Peyer's patch (tissue), 4 donors: ENCODE data around the gene MMP11. TPM values are rescaled to one million over a fixed set of nuclear protein-coding genes. Genes with fewer than 3 reads are reported as not detected.
A peak's percentile ranks its signal among the peaks of the same experiment; 100 is the strongest.
"Not testable (repeated sequence)": the region's sequence is repeated elsewhere in the genome, so short reads cannot be mapped to it uniquely, and the experiment has no call there.

ENCODE experiments used
- DNase-seq, 3 donors: peaks; one replicate each; pipeline ENCODE4 v3.0.0-alpha.2; 2017 to 2019
- H3K27ac ChIP-seq, 4 donors: fragments of 200-600 bp; sonication (generic); one replicate each; pipeline ENCODE4 v1.5.1; 2016 to 2019
- H3K27me3 ChIP-seq, 2 donors: fragments of 200-600 bp; sonication (generic); one replicate each; pipeline ENCODE4 v1.5.1; 2019
- H3K36me3 ChIP-seq, 3 donors: fragments of 200-600 bp; sonication (generic); one replicate each; pipeline ENCODE4 v1.5.1; 2016 to 2019
- H3K4me1 ChIP-seq, 4 donors: fragments of 200-600 bp; sonication (generic); one replicate each; pipeline ENCODE4 v1.5.1; 2016 to 2019
- H3K4me3 ChIP-seq, 4 donors: fragments of 200-600 bp; sonication (generic); 1 replicate in 3 of 4; 2 replicates in 1 of 4; pipeline ENCODE4 v1.5.1; 2016 to 2019; ENCODE audit warnings: mild to moderate bottlenecking in 1 of 4
- H3K9me3 ChIP-seq, 4 donors: fragments of 200-600 bp; sonication (generic); one replicate each; pipeline ENCODE4 v1.5.1; 2016 to 2019; ENCODE audit warnings: mild to moderate bottlenecking in 1 of 4
- POLR2A ChIP-seq, 2 donors: fragments of 450-650 bp; IDR thresholded peaks; one replicate each; pipeline ENCODE4 v1.5.1; 2017; ENCODE audit warnings: antibody characterized with exemption in 2 of 2, mild to moderate bottlenecking in 2 of 2, moderate library complexity in 2 of 2
- total RNA-seq, 4 donors: library from RNA; depleted of rRNA; stranded (reverse); fragments of >200 nt; gene quantifications; one replicate each; pipeline ENCODE4 v1.1.0, GENCODE V29; 2016
- TF ChIP-seq, protein P1 (sequence below), 6 experiments: fragments of 450-650 bp in 4 of 6; fragments of 200-600 bp in 2 of 6; sonication (generic) in 1 of 6; IDR thresholded peaks; one replicate each; pipeline ENCODE4 v1.5.1; 2017 to 2019; ENCODE audit warnings: antibody characterized with exemption in 6 of 6, mild to moderate bottlenecking in 3 of 6, moderate library complexity in 1 of 6

MMP11 gene
- total RNA-seq = 10 to 100 TPM in 3 of 4 donors, 1 to 10 TPM in 1; 2.9 to 19.5 (median 13.7) TPM

- H3K4me1 ChIP-seq = peaks cover 0 to 41% (median 23%) of the 10 kb centered on the region in 4 donors
- peak within 1 kb of the TSS; percentile 25 to 77 (median 44) for H3K27ac ChIP-seq
- no peaks in the 10 kb centered on the region for H3K9me3 ChIP-seq
- TF ChIP-seq, protein P1, sequence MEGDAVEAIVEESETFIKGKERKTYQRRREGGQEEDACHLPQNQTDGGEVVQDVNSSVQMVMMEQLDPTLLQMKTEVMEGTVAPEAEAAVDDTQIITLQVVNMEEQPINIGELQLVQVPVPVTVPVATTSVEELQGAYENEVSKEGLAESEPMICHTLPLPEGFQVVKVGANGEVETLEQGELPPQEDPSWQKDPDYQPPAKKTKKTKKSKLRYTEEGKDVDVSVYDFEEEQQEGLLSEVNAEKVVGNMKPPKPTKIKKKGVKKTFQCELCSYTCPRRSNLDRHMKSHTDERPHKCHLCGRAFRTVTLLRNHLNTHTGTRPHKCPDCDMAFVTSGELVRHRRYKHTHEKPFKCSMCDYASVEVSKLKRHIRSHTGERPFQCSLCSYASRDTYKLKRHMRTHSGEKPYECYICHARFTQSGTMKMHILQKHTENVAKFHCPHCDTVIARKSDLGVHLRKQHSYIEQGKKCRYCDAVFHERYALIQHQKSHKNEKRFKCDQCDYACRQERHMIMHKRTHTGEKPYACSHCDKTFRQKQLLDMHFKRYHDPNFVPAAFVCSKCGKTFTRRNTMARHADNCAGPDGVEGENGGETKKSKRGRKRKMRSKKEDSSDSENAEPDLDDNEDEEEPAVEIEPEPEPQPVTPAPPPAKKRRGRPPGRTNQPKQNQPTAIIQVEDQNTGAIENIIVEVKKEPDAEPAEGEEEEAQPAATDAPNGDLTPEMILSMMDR (IDR thresholded peaks at IDR 0.05) = peak in 1 of 6 experiments; percentile 7
- no peak for TF ChIP-seq POLR2A (IDR thresholded peaks at IDR 0.05)
- peak; percentile 77 to 82 (median 79) for DNase-seq
- no peaks in the 10 kb centered on the region for H3K36me3 ChIP-seq
- no peaks in the 10 kb centered on the region for H3K27me3 ChIP-seq
- peak within 1 kb of the TSS; percentile 35 to 65 (median 55) for H3K4me3 ChIP-seq
Observed at GRCh38 chr22:23772649-23773473, at the start of gene MMP11. MMP11 (plus strand) TSS chr22:23772849; CDS start chr22:23772871, 22 bp downstream.

DNA sequence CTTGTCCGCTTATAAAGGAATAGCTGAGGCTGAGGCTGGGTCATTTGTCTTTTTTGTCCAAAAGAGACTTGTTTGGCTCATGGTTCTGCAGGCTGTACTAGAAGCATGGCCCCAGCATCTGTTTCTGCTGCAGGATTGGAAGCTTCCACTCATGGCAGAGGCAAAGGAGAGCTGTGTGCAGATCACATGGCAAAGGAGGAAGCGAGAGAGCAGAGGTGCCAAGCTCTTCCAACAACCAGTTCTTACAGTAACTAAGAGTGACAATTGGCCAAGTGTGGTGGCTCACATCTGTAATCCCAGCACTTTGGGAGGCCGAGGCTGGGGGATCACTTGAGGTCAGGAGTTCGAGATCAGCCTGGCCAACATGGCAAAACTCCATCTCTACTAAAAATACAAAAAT lies 44.5 kb upstream of the MMP11 start:
- H3K4me3 ChIP-seq, H3K4me1 ChIP-seq, H3K27ac ChIP-seq, H3K27me3 ChIP-seq, H3K9me3 ChIP-seq, H3K36me3 ChIP-seq, DNase-seq: not testable (repeated sequence)

GRCh38 chr22:23737696-23738095 lies 35.0 kb upstream of the MMP11 start:
- no peak for TF ChIP-seq POLR2A (IDR thresholded peaks at IDR 0.05)
- TF ChIP-seq, protein P1 (IDR thresholded peaks at IDR 0.05) = no peak
- no peak for DNase-seq
- Histone ChIP-seq H3K9me3 (no peaks in the 10 kb centered on the region), H3K4me3 (no peak overlapping the region), H3K36me3 (peaks cover 0 to 8% (median 0%) of the 10 kb centered on the region in 3 donors), H3K27me3 (no peaks in the 10 kb centered on the region), H3K4me1 (no peaks in the 10 kb centered on the region), H3K27ac (no peak overlapping the region)

GRCh38 chr22:23742505-23743264 lies 30.0 kb upstream of the MMP11 start:
- no peaks in the 10 kb centered on the region for H3K9me3 ChIP-seq
- H3K27me3 ChIP-seq = no peaks in the 10 kb centered on the region
- DNase-seq = no peak
- TF ChIP-seq, protein P1 (IDR thresholded peaks at IDR 0.05) = no peak
- no peak for TF ChIP-seq POLR2A (IDR thresholded peaks at IDR 0.05)
- H3K36me3 ChIP-seq = peaks cover 0 to 33% (median 0%) of the 10 kb centered on the region in 3 donors
- H3K4me3 ChIP-seq = no peak overlapping the region
- H3K4me1 ChIP-seq = no peaks in the 10 kb centered on the region
- H3K27ac ChIP-seq = no peak overlapping the region

DNA sequence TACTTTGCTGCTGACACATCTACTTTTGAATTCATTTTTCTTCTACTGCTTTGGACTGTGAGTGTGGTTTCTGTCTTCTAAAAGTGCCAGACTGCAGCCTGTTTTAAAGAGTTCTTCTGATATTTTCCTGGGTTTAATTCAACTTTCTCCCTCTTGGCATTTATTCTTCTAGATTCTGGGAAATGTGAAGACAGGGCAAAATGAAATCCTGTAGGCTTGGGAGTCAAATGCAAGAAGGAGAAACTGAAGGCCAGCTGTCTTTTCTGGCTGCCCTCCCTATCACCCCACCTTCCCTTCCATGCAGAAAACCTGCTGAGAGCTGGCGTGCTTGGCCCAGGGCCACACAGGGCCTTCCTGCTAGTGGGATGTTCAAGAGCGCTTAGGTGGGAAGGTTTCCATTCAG lies 29.3 kb upstream of the MMP11 start:
- Histone ChIP-seq H3K9me3 (no peaks in the 10 kb centered on the region), H3K4me1 (no peaks in the 10 kb centered on the region), H3K36me3 (peaks cover 0 to 33% (median 0%) of the 10 kb centered on the region in 3 donors), H3K27me3 (no peaks in the 10 kb centered on the region), H3K4me3 (no peak overlapping the region), H3K27ac (no peak overlapping the region)
- no peak for DNase-seq
- TF ChIP-seq POLR2A (IDR thresholded peaks at IDR 0.05) = no peak
- TF ChIP-seq, protein P1 (IDR thresholded peaks at IDR 0.05) = no peak

DNA sequence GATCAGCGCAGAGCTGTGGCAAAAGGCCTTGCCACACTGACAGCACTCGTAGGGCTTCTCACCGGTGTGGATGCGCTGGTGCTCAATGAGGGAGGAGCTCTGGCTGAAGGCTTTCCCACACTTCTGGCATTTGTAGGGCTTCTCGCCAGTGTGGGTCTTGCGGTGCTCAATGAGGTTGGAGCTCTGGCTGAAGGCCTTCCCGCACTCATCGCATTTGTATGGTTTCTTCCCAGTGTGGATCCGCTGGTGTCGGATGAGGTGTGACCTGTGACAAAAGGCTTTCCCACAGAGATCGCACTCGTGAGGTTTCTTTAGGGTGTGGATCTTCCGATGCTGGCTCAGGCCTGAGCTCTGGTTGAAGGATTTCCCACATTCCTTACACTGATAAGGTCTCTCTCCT lies 28.6 kb upstream of the MMP11 start:
- no peaks in the 10 kb centered on the region for H3K4me1 ChIP-seq
- DNase-seq = no peak
- no peak overlapping the region for H3K4me3 ChIP-seq
- no peak for TF ChIP-seq POLR2A (IDR thresholded peaks at IDR 0.05)
- TF ChIP-seq, protein P1 (IDR thresholded peaks at IDR 0.05) = no peak
- H3K36me3 ChIP-seq = peaks cover 0 to 33% (median 0%) of the 10 kb centered on the region in 3 donors
- H3K27ac ChIP-seq = no peak overlapping the region
- H3K27me3 ChIP-seq = no peaks in the 10 kb centered on the region
- H3K9me3 ChIP-seq = no peaks in the 10 kb centered on the region
